ENCODE results near the gene VKORC1. TPM values are rescaled to one million over a fixed set of nuclear protein-coding genes. Genes with fewer than 3 reads are reported as not detected.

The VKORC1 gene
- total and polyA plus RNA-seq, 10 donors = 23.5 to 74.2 (median 51.6) TPM

Other genes with a start within 250 kb of the VKORC1 start
- 10 to 100 TPM; 15.5 to 24.3 (median 21.6) TPM for gene BCL7C, start 200.7 kb downstream of the VKORC1 start, total RNA-seq
- gene BCL7C, start 200.7 kb downstream of the VKORC1 start, polyA plus RNA-seq = 10 to 100 TPM; 35.6 to 38.7 (median 37.8) TPM
- gene CTF1, start 198.2 kb downstream of the VKORC1 start, total RNA-seq = 1 to 10 TPM in 5 of 7 donors, under 1 TPM in 1, not detected in 1; 0.68 to 3.3 (median 1.4) TPM
- 1 to 10 TPM in 2 of 3 donors, under 1 TPM in 1; 0.61 to 1.3 (median 1.1) TPM for gene CTF1, start 198.2 kb downstream of the VKORC1 start, polyA plus RNA-seq
- 10 to 100 TPM; 12.4 to 21.0 (median 17.8) TPM for gene FBXL19, start 171.2 kb downstream of the VKORC1 start, total RNA-seq
- 10 to 100 TPM in 1 of 3 donors, 1 to 10 TPM in 2; 4.3 to 24.7 (median 5.5) TPM for gene FBXL19, start 171.2 kb downstream of the VKORC1 start, polyA plus RNA-seq
- gene ORAI3, start 145.7 kb downstream of the VKORC1 start, total RNA-seq = 10 to 100 TPM; 20.7 to 44.8 (median 29.8) TPM
- gene ORAI3, start 145.7 kb downstream of the VKORC1 start, polyA plus RNA-seq = 10 to 100 TPM; 22.2 to 26.2 (median 22.5) TPM
- gene SETD1A, start 137.0 kb downstream of the VKORC1 start, total RNA-seq = 10 to 100 TPM; 10.1 to 24.9 (median 19.8) TPM
- 10 to 100 TPM in 1 of 3 donors, 1 to 10 TPM in 2; 4.8 to 15.0 (median 8.8) TPM for gene SETD1A, start 137.0 kb downstream of the VKORC1 start, polyA plus RNA-seq
- 10 to 100 TPM; 11.0 to 24.5 (median 18.6) TPM for gene HSD3B7, start 109.6 kb downstream of the VKORC1 start, total RNA-seq
- gene HSD3B7, start 109.6 kb downstream of the VKORC1 start, polyA plus RNA-seq = 10 to 100 TPM in 1 of 3 donors, 1 to 10 TPM in 2; 5.3 to 19.4 (median 6.7) TPM
- 1 to 10 TPM in 5 of 7 donors, under 1 TPM in 2; 0.46 to 4.2 (median 1.8) TPM for gene STX1B, start 84.2 kb downstream of the VKORC1 start, total RNA-seq
- 1 to 10 TPM in 1 of 3 donors, under 1 TPM in 2; 0.29 to 1.2 (median 0.43) TPM for gene STX1B, start 84.2 kb downstream of the VKORC1 start, polyA plus RNA-seq
- gene STX4, start 61.2 kb downstream of the VKORC1 start, total RNA-seq = 100 to 1,000 TPM in 2 of 7 donors, 10 to 100 TPM in 5; 54.0 to 118 (median 75.7) TPM
- 100 to 1,000 TPM in 2 of 3 donors, 10 to 100 TPM in 1; 55.3 to 135 (median 131) TPM for gene STX4, start 61.2 kb downstream of the VKORC1 start, polyA plus RNA-seq
- gene ZNF668, start 20.6 kb downstream of the VKORC1 start, total RNA-seq = 10 to 100 TPM in 3 of 7 donors, 1 to 10 TPM in 4; 8.9 to 12.5 (median 9.2) TPM
- 1 to 10 TPM; 6.2 to 9.8 (median 6.4) TPM for gene ZNF668, start 20.6 kb downstream of the VKORC1 start, polyA plus RNA-seq
- gene ZNF646, start 20.4 kb downstream of the VKORC1 start, total RNA-seq = 10 to 100 TPM; 20.2 to 28.4 (median 25.6) TPM
- 10 to 100 TPM in 1 of 3 donors, 1 to 10 TPM in 2; 3.2 to 11.8 (median 3.3) TPM for gene ZNF646, start 20.4 kb downstream of the VKORC1 start, polyA plus RNA-seq
- 1 to 10 TPM; 2.3 to 6.0 (median 2.8) TPM for gene PRSS53, start 5.9 kb downstream of the VKORC1 start, total RNA-seq
- gene PRSS53, start 5.9 kb downstream of the VKORC1 start, polyA plus RNA-seq = 1 to 10 TPM; 1.6 to 2.6 (median 1.9) TPM
- 10 to 100 TPM; 36.9 to 55.7 (median 40.2) TPM for gene BCKDK, start 13.6 kb upstream of the VKORC1 start, total RNA-seq
- gene BCKDK, start 13.6 kb upstream of the VKORC1 start, polyA plus RNA-seq = 10 to 100 TPM; 15.0 to 27.5 (median 17.4) TPM
- 10 to 100 TPM; 63.2 to 94.8 (median 85.2) TPM for gene KAT8, start 22.9 kb upstream of the VKORC1 start, total RNA-seq
- gene KAT8, start 22.9 kb upstream of the VKORC1 start, polyA plus RNA-seq = 10 to 100 TPM; 48.7 to 63.6 (median 56.5) TPM
- not detected for gene PRSS8, start 40.9 kb upstream of the VKORC1 start, total RNA-seq
- gene PRSS8, start 40.9 kb upstream of the VKORC1 start, polyA plus RNA-seq = under 1 TPM; 0.07 to 0.19 (median 0.15) TPM
- 1 to 10 TPM in 4 of 7 donors, under 1 TPM in 2, not detected in 1; 0.70 to 2.0 (median 1.3) TPM for gene PRSS36, start 55.3 kb upstream of the VKORC1 start, total RNA-seq
- gene PRSS36, start 55.3 kb upstream of the VKORC1 start, polyA plus RNA-seq = 1 to 10 TPM; 1.5 to 2.6 (median 2.0) TPM
- gene FUS, start 85.3 kb upstream of the VKORC1 start, total RNA-seq = 100 to 1,000 TPM; 119 to 474 (median 284) TPM
- 100 to 1,000 TPM; 225 to 694 (median 516) TPM for gene FUS, start 85.3 kb upstream of the VKORC1 start, polyA plus RNA-seq
- gene PYCARD, start 108.0 kb upstream of the VKORC1 start, total RNA-seq = 100 to 1,000 TPM in 2 of 7 donors, 10 to 100 TPM in 5; 68.0 to 135 (median 90.1) TPM
- gene PYCARD, start 108.0 kb upstream of the VKORC1 start, polyA plus RNA-seq = 100 to 1,000 TPM; 109 to 117 (median 114) TPM
- under 1 TPM in 4 of 7 donors, not detected in 3; 0.05 to 0.26 (median 0.15) TPM for gene TRIM72, start 119.3 kb upstream of the VKORC1 start, total RNA-seq
- under 1 TPM; 0.06 to 0.15 (median 0.09) TPM for gene TRIM72, start 119.3 kb upstream of the VKORC1 start, polyA plus RNA-seq
- not detected for gene PYDC1, start 122.3 kb upstream of the VKORC1 start, total RNA-seq
- 1 to 10 TPM in 1 of 3 donors, under 1 TPM in 1, not detected in 1; 0.72 to 2.7 TPM for gene PYDC1, start 122.3 kb upstream of the VKORC1 start, polyA plus RNA-seq
- gene ITGAM, start 165.2 kb upstream of the VKORC1 start, total RNA-seq = 100 to 1,000 TPM in 2 of 7 donors, 10 to 100 TPM in 5; 38.5 to 154 (median 77.7) TPM
- gene ITGAM, start 165.2 kb upstream of the VKORC1 start, polyA plus RNA-seq = 10 to 100 TPM in 2 of 3 donors, 1 to 10 TPM in 1; 4.3 to 14.9 (median 11.8) TPM